Body of pancreas (tissue), 4 donors: ENCODE measurements around the gene KRTAP12-3. TPM values are rescaled to one million over a fixed set of nuclear protein-coding genes. Genes with fewer than 3 reads are reported as not detected.

ENCODE experiments used
- ATAC-seq: fragments of 150-250 bp; one replicate; pipeline ENCODE4 v1.9.1; 2016
- DNase-seq, 4 donors: peaks; one replicate each; pipeline ENCODE4 v3.0.0-alpha.2; 2019
- H3K27ac ChIP-seq, 4 donors: fragments of 200-600 bp; sonication (generic); 1 replicate in 3 of 4; 2 replicates in 1 of 4; pipeline versions ENCODE4 v1.5.1 to v1.6.1; 2016 to 2019; ENCODE audit warnings: mild to moderate bottlenecking in 1 of 4, mixed read lengths in 1 of 4, moderate library complexity in 1 of 4
- H3K27me3 ChIP-seq, 2 donors: fragments of 200-600 bp; sonication (generic); one replicate each; pipeline ENCODE4 v1.6.0; 2016; ENCODE audit warnings: mild to moderate bottlenecking in 1 of 2
- H3K36me3 ChIP-seq, 2 donors: fragments of 200-600 bp; sonication (generic); replicated peaks in 1 of 2; 2 replicates each; pipeline ENCODE4 v1.5.1; 2016; ENCODE audit warnings: low read depth in 2 of 2; ENCODE audit not compliant: insufficient read depth in 1 of 2
- H3K4me1 ChIP-seq: fragments of 200-600 bp; sonication (generic); one replicate; pipeline ENCODE4 v1.6.0; 2016
- H3K4me3 ChIP-seq, 2 donors: fragments of 200-600 bp; sonication (generic); 1 replicate in 1 of 2; 2 replicates in 1 of 2; pipeline ENCODE4 v1.5.1; 2016 to 2019
- H3K9me3 ChIP-seq, 3 donors: fragments of 200-600 bp; sonication (generic); 1 replicate in 2 of 3; 2 replicates in 1 of 3; pipeline ENCODE4 v1.5.1; 2016
- POLR2A ChIP-seq, 3 donors: fragments of 450-650 bp; IDR thresholded peaks; one replicate each; pipeline ENCODE4 v1.6.1; 2016; ENCODE audit warnings: antibody characterized with exemption in 3 of 3, mild to moderate bottlenecking in 2 of 3
- WGBS, 2 donors: methylation state at CpG; one replicate each; pipeline ENCODE4 v1.1.5; 2017; 5-methylcytosine and 5-hydroxymethylcytosine counted together
- intact Hi-C: fragments of 100-400 bp; cut with DNase I; formaldehyde crosslinking; loops from one replicate; pipeline ENCODE4 v1.15.1; 2023
- total RNA-seq, 2 donors: library from RNA; depleted of rRNA; stranded (reverse); fragments of >200 nt; gene quantifications; one replicate each; pipeline ENCODE4 v1.1.0, GENCODE V29; 2016
- TF ChIP-seq, protein P1 (sequence below), 7 experiments: fragments of 450-650 bp in 4 of 7; fragments of 200-600 bp in 3 of 7; sonication (generic) in 3 of 7; IDR thresholded peaks; one replicate each; pipeline ENCODE4 v1.5.1; 2016 to 2019; ENCODE audit warnings: antibody characterized with exemption in 7 of 7

The KRTAP12-3 gene
- total RNA-seq, 2 donors from 2014 or later, result not detected

DNA sequence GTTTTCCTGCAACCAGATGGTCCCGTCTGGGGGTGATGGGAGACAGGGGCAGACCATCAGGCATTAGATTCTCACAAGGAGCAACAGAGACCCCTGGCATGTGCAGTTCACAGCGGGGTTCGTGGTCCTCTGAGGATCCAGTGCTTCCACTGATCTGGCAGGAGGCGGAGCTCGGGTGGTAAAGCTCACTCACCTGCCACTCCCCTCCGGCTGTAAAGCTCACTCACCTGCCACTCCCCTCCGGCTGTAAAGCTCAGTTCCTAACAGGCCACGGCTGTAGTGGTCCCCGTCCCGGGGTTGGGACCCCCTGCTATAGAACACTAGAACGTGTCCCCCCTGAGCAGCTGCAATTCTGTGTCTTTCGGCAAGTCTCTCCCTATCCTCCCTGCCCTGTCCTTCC lies 43.8 kb downstream of the KRTAP12-3 start:
- no peak for TF ChIP-seq POLR2A (IDR thresholded peaks at IDR 0.05)
- TF ChIP-seq, protein P1, sequence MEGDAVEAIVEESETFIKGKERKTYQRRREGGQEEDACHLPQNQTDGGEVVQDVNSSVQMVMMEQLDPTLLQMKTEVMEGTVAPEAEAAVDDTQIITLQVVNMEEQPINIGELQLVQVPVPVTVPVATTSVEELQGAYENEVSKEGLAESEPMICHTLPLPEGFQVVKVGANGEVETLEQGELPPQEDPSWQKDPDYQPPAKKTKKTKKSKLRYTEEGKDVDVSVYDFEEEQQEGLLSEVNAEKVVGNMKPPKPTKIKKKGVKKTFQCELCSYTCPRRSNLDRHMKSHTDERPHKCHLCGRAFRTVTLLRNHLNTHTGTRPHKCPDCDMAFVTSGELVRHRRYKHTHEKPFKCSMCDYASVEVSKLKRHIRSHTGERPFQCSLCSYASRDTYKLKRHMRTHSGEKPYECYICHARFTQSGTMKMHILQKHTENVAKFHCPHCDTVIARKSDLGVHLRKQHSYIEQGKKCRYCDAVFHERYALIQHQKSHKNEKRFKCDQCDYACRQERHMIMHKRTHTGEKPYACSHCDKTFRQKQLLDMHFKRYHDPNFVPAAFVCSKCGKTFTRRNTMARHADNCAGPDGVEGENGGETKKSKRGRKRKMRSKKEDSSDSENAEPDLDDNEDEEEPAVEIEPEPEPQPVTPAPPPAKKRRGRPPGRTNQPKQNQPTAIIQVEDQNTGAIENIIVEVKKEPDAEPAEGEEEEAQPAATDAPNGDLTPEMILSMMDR (IDR thresholded peaks at IDR 0.05), result no peak
- no peak for ATAC-seq

DNA sequence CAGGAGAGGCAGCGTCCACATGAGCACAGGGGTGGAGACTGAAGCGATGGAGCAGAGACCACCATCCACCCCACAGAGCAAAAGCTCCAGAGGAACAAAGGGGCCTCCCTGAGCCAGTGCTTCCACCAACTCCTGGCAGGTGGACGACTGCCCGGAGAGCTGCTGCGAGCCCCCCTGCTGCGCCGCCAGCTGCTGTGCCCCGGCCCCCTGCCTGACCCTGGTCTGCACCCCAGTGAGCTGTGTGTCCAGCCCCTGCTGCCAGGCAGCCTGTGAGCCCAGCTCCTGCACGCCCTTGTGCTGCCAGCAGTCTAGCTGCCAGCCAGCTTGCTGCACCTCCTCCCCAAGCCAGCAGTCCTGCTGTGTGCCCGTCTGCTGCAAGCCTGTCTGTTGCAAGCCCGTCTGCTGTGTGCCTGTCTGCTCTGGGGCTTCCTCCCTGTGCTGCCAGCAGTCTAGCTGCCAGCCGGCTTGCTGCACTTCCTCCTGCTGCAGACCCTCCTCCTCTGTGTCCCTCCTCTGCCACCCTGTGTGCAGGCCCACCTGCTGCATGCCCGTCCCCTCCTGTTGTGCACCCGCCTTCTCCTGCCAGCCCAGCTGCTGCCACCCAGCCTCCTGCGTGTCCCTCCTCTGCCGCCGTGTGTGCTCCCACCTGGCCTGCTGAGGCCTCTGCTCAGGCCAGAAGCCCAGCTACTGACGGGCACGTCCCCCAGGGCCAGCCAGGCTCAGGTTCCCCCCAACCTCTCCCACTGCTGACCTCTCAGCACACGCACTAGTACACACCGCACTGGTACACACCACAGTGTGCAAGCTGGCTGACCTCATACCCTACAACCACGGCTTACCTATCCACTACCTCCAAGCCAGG lies 44.6 kb downstream of the KRTAP12-3 start:
- Histone ChIP-seq H3K36me3 (no peaks in the 10 kb centered on the region), H3K4me1 (no peaks in the 10 kb centered on the region), H3K27ac (no peak overlapping the region), H3K9me3 (no peaks in the 10 kb centered on the region), H3K4me3 (no peak overlapping the region), H3K27me3 (peaks cover 0 to 5% of the 10 kb centered on the region in 2 donors)
- ATAC-seq, result no peak
- no peak for DNase-seq
- intact Hi-C loops, result no loop called here
- TF ChIP-seq, protein P1 (IDR thresholded peaks at IDR 0.05), result no peak
- no peak for TF ChIP-seq POLR2A (IDR thresholded peaks at IDR 0.05)
- 57 to 61% methylated on average over 5 to 20 of the region's 22 CpGs for WGBS, 2 donors

More for the DNA sequence above, 43.8 kb downstream of the KRTAP12-3 start:
- H3K4me3 ChIP-seq, result no peak overlapping the region
- H3K4me1 ChIP-seq, result no peaks in the 10 kb centered on the region
- H3K27me3 ChIP-seq, result peaks cover 0 to 5% of the 10 kb centered on the region in 2 donors
- intact Hi-C loops, result no loop called here
- DNase-seq, result no peak
- H3K36me3 ChIP-seq, result no peaks in the 10 kb centered on the region
- H3K27ac ChIP-seq, result no peak overlapping the region
- H3K9me3 ChIP-seq, result no peaks in the 10 kb centered on the region
- WGBS, 2 donors, result 31 to 40% methylated on average over 5 to 12 of the region's 12 CpGs

DNA sequence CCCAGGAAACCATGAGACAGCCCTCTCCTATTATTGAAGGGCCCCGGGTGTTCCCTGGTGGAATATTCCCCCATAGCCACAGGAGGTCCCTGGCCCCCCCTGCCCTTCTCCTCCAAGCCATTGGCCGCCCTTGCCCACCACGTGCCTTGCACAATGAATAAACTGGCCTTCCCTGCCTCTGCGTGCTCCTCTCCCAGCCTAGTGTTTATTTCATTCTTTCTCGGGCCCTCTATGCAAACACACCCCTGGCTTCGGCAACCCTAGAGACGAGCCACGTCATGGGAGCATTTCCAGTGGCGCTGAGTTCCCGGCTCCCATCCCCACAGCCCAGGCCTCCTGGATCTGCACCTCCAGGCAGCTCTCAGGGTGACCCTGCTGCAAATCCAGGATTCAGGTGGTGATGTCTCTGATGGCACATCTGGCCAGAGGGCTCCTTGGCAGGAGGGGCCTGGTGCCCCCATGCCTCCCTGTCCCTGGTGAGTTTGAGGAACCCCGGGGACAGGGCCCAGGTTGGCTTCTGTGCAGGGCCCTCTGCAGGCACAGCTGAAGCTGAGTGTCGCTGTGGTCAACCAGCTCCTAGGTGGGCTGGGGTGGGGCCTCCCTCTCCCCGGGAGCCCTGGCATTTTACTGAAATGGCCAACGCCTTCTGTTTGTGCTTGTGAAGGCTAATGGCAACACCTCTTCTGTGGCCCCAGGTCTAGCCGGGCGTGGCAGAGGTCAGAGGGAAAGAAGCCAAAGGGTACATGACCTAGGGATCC lies 45.4 kb downstream of the KRTAP12-3 start:
- no peaks in the 10 kb centered on the region for H3K4me1 ChIP-seq
- DNase-seq (no peak), ATAC-seq (no peak)
- no peaks in the 10 kb centered on the region for H3K9me3 ChIP-seq
- TF ChIP-seq, protein P1 (IDR thresholded peaks at IDR 0.05), result no peak
- TF ChIP-seq POLR2A (IDR thresholded peaks at IDR 0.05), result no peak
- intact Hi-C loops, result no loop called here
- no peak overlapping the region for H3K4me3 ChIP-seq
- H3K27ac ChIP-seq, result no peak overlapping the region
- peaks cover 0 to 9% of the 10 kb centered on the region in 2 donors for H3K27me3 ChIP-seq
- no peaks in the 10 kb centered on the region for H3K36me3 ChIP-seq
- WGBS, 2 donors, result 26 to 38% methylated on average over 12 to 16 of the region's 16 CpGs

DNA sequence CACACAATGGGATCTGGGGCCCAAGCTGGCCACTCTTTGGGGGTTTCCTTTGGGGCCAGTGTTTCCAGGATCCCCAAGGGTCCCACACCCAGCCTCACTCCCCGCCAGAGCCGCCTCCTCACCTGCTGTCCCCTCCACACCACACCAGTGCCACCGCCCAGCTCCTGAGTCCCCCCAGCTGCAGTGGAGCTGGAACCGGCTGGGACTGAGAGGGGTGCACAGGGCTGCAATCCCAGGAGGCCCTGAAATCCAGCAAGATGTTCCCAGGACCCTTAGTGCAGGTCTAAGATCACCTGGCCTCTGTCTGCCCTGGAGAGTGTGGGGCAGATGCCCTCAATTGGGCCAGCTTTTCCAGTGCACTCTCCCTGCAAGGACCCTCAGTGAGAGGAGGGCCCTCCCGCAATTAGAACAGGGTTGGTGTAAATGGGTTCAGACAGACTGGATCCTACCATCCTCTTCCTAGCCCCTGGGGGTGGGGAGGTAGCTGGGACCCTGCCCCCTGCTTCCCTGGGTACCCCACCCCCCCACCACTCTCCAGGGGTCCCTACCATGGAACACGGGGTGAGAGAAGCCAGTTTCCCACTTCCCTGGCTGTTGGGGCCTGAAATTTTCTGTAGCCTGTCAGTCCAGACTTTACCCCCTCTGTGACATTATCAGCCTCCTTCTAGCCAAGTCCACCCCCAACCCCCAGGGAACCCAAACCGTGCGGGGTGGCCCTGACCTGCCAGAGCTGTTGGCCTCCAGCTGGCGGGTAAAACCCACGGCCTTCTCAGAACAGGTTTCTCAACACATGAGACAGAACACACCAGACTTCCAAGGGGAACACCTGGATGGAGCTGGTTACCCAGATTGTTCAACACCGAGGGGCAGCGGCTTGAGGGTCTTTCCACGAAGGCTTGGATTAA lies 46.3 kb downstream of the KRTAP12-3 start:
- 33 to 39% methylated on average over 7 to 13 of the region's 13 CpGs for WGBS, 2 donors
- intact Hi-C loops, result no loop called here
- DNase-seq (no peak), ATAC-seq (no peak)
- H3K4me3 ChIP-seq, result no peak overlapping the region
- H3K9me3 ChIP-seq, result no peaks in the 10 kb centered on the region
- no peaks in the 10 kb centered on the region for H3K4me1 ChIP-seq
- H3K27me3 ChIP-seq, result peaks cover 0 to 6% of the 10 kb centered on the region in 2 donors
- no peak for TF ChIP-seq POLR2A (IDR thresholded peaks at IDR 0.05)
- TF ChIP-seq, protein P1 (IDR thresholded peaks at IDR 0.05), result no peak
- no peak overlapping the region for H3K27ac ChIP-seq
- no peaks in the 10 kb centered on the region for H3K36me3 ChIP-seq
